HepG2 (cell line): ENCODE measurements around the gene MIS18BP1. TPM values are rescaled to one million over a fixed set of nuclear protein-coding genes. Genes with fewer than 3 reads are reported as not detected.
"Not testable (repeated sequence)": the region's sequence is repeated elsewhere in the genome, so short reads cannot be mapped to it uniquely, and the experiment has no call there.

Experiments
- ATAC-seq: fragments of 200-7000 bp; cut with Tn5 transposase; 3 replicates; pipeline ENCODE4 v1.9.1; 2020; ENCODE audit warnings: mild to moderate bottlenecking, moderate library complexity
- BruUV-seq: library from RNA; stranded (reverse); fragments of 400-500 nt; replicated peaks from 2 replicates; lab custom pipeline; 2021; lab: Mats Ljungman, UMichigan
- CTCF ChIA-PET: fragments of 300-600 bp; formaldehyde crosslinking; extraction: SDS; loops from one replicate; lab custom pipeline; 2021; ENCODE audit warnings: low total read pairs, inconsistent platforms, low intra/inter-chr PET ratio; lab: Yijun Ruan, JAX
- POLR2A ChIA-PET: fragments of 350-600 bp; sonication (Branson Sonifier 250); formaldehyde crosslinking; loops from one replicate; lab custom pipeline; 2020; ENCODE audit warnings: antibody characterized with exemption, inconsistent platforms; lab: Yijun Ruan, JAX
- DNase-seq: peaks from one replicate; pipeline ENCODE4 v3.0.0-alpha.2; 2015; ENCODE audit warnings: low spot score
- FAIRE-seq: peaks from 3 replicates; lab custom pipeline; 2011; peaks lifted over from hg19 to GRCh38; lab: Jason Lieb, UNC
- H2AFZ ChIP-seq: one replicate; pipeline ENCODE4 v1.6.1; 2011; ENCODE audit warnings: low read length, inconsistent platforms
- H3K27ac ChIP-seq: fragments of 300-600 bp; 3 replicates; pipeline ENCODE4 v1.8.0; 2011; ENCODE audit warnings: mixed run types, mild to moderate bottlenecking, mixed read lengths, low read length, inconsistent platforms; ENCODE audit not compliant: insufficient read depth; ENCODE audit errors: extremely low read length
- H3K27me3 ChIP-seq, 2 experiments: fragments of 200-600 bp in 1 of 2; 2 replicates in 1 of 2; 3 replicates in 1 of 2; pipeline versions ENCODE4 v1.6.0 to v1.8.0; 2011; ENCODE audit warnings: low read length in 2 of 2, mild to moderate bottlenecking in 2 of 2, moderate library complexity in 2 of 2, inconsistent platforms in 1 of 2; ENCODE audit not compliant: insufficient read depth in 2 of 2, control insufficient read depth in 1 of 2
- H3K36me3 ChIP-seq, 2 experiments: fragments of 200-600 bp in 1 of 2; replicated peaks in 1 of 2; 2 replicates in 1 of 2; 3 replicates in 1 of 2; pipeline versions ENCODE4 v1.5.1 to v1.8.0; 2011; ENCODE audit warnings: low read length in 2 of 2, inconsistent platforms in 1 of 2; ENCODE audit not compliant: insufficient read depth in 2 of 2, control insufficient read depth in 1 of 2
- H3K4me1 ChIP-seq: 2 replicates; pipeline ENCODE4 v1.5.1; 2012; ENCODE audit warnings: low read length, inconsistent platforms; ENCODE audit not compliant: insufficient read depth
- H3K4me2 ChIP-seq: 2 replicates; pipeline ENCODE4 v1.6.0; 2011; ENCODE audit warnings: low read depth, low read length, inconsistent platforms
- H3K4me3 ChIP-seq, 3 experiments: fragments of 200-600 bp in 1 of 3; sonication (generic), shearing (Covaris generic) in 1 of 3; replicated peaks in 1 of 3; 2 replicates each; pipeline ENCODE4 v1.5.1; 2011 to 2016; ENCODE audit warnings: low read length in 3 of 3, inconsistent platforms in 2 of 3, low read depth in 2 of 3, mild to moderate bottlenecking in 2 of 3, control low read depth in 1 of 3, mixed read lengths in 1 of 3; ENCODE audit not compliant: insufficient read depth in 1 of 3
- H3K79me2 ChIP-seq: one replicate; pipeline ENCODE4 v1.6.1; 2011; ENCODE audit warnings: low read length, inconsistent platforms; ENCODE audit not compliant: insufficient read depth
- H3K9ac ChIP-seq: 2 replicates; pipeline ENCODE4 v1.6.0; 2011; ENCODE audit warnings: mild to moderate bottlenecking, low read depth, low read length, inconsistent platforms; ENCODE audit not compliant: insufficient read depth
- H3K9me3 ChIP-seq: 2 replicates; pipeline ENCODE4 v1.5.1; 2012; ENCODE audit warnings: mild to moderate bottlenecking, low read length
- H4K20me1 ChIP-seq: 2 replicates; pipeline ENCODE4 v1.6.0; 2011; ENCODE audit warnings: inconsistent platforms, mild to moderate bottlenecking, low read length, moderate library complexity; ENCODE audit not compliant: insufficient read depth
- GRHL1 ChIP-seq: sonication (generic); formaldehyde crosslinking; conservative IDR thresholded peaks from 2 replicates; pipeline ENCODE4 v1.8.0; 2022; ENCODE audit warnings: missing genetic modification reagents
- SMC3 ChIP-seq: IDR thresholded peaks from 2 replicates; pipeline ENCODE4 v1.6.1; 2011; ENCODE audit warnings: low read length, improper control_type of control experiment
- ZNF337 ChIP-seq: sonication (generic); formaldehyde crosslinking; IDR thresholded peaks from 2 replicates; pipeline ENCODE4 v1.5.1; 2020; ENCODE audit warnings: missing genetic modification reagents, low read depth, mild to moderate bottlenecking, borderline replicate concordance
- ZNF788 ChIP-seq: sonication (generic); formaldehyde crosslinking; IDR thresholded peaks from 2 replicates; pipeline ENCODE4 v1.5.0; 2020; ENCODE audit warnings: mild to moderate bottlenecking, missing genetic modification reagents, borderline replicate concordance
- WGBS: methylation state at CpG from one replicate; pipeline ENCODE4 v1.1.6; 2017; ENCODE audit warnings: low lambda C conversion rate; 5-methylcytosine and 5-hydroxymethylcytosine counted together
- in situ Hi-C: cut with HindIII; loops from 2 replicates; pipeline ENCODE4 v1.10.0; 2017; ENCODE audit warnings: low pct_unique_long_range_greater_than_20kb; ENCODE audit not compliant: extremely low pct_ligation_motif_present
- intact Hi-C: fragments of 100-400 bp; cut with micrococcal nuclease; formaldehyde crosslinking; loops from one replicate; pipeline ENCODE4 v1.10.0; 2022; ENCODE audit not compliant: unreplicated experiment
- polyA plus RNA-seq, 8 experiments: library from polyadenylated mRNA; depleted of rRNA in 3 of 8; stranded (reverse) in 7 of 8; unstranded in 1 of 8; fragments of >200 nt; fragmentation: Illumina TruSeq in 4 of 8; extraction: Trizol in 4 of 8; gene quantifications; 2 replicates each; pipeline versions ENCODE4 v1.2.1 to v1.2.3, GENCODE V29; 2011 to 2016; ENCODE audit warnings: low read depth in 4 of 8, missing spikeins in 1 of 8, mixed read lengths in 1 of 8; ENCODE audit not compliant: insufficient read depth in 1 of 8
- total RNA-seq, 5 experiments: library from RNA; depleted of rRNA; stranded (reverse); fragments of >200 nt; fragmentation: Illumina TruSeq; extraction: Trizol; gene quantifications; 2 replicates each; pipeline ENCODE4 v1.2.3, GENCODE V29; 2016; ENCODE audit warnings: low read depth in 1 of 5

The MIS18BP1 gene
- total and polyA plus RNA-seq, 2 of the 13 experiments (the other 11 are each of a cell fraction or from before 2014, with no cell fraction given), result 9.5 to 36.4 TPM

- TF ChIP-seq GRHL1 (no peak), SMC3 (no peak)
Observed at GRCh38 chr14:45287610-45288009, 34.6 kb upstream of the MIS18BP1 start (continued).

- no peak for ATAC-seq
- H3K4me3 ChIP-seq, result no peak overlapping the region
- WGBS, result 23% methylated on average over 2 of the region's 2 CpGs
- TF ChIP-seq ZNF337 (CRISPR knock-in tag), result no peak
- TF ChIP-seq ZNF788, result no peak
- TF ChIP-seq, all 625 proteins: peak for 0
- no peak overlapping the region for H3K9ac ChIP-seq
- DNase-seq (no peak), FAIRE-seq (no peak)
- no peak overlapping the region for H3K27ac ChIP-seq
- H3K36me3 ChIP-seq, result no peaks in the 10 kb centered on the region
- BruUV-seq, result no TSS peak
- POLR2A ChIA-PET, result no interaction called here
- no peaks in the 10 kb centered on the region for H3K4me1 ChIP-seq
- CTCF ChIA-PET, result no interaction called here
- peaks cover 6% of the 10 kb centered on the region for H3K9me3 ChIP-seq
- H3K4me2 ChIP-seq, result no peak overlapping the region
- no peaks in the 10 kb centered on the region for H3K79me2 ChIP-seq
- in situ Hi-C loops, result no loop called here
- no peaks in the 10 kb centered on the region for H3K27me3 ChIP-seq
- H2AFZ ChIP-seq, result no peak overlapping the region
- intact Hi-C loops, result loop anchor here (10.0 kb wide), 1 partner anchor 240 kb away; no protein-coding TSS in a partner anchor
- H4K20me1 ChIP-seq, result no peaks in the 10 kb centered on the region
Observed at GRCh38 chr14:45284802-45285201, 31.8 kb upstream of the MIS18BP1 start.

GRCh38 chr14:45281731-45282400 lies 28.9 kb upstream of the MIS18BP1 start:
- intact Hi-C loops, result loop anchor here (10.0 kb wide), 1 partner anchor 243 kb away; no protein-coding TSS in a partner anchor
- H3K9ac ChIP-seq, FAIRE-seq, H3K27ac ChIP-seq, H3K27me3 ChIP-seq, CTCF ChIA-PET, BruUV-seq, POLR2A ChIA-PET, H4K20me1 ChIP-seq, H2AFZ ChIP-seq, in situ Hi-C loops, H3K4me3 ChIP-seq, DNase-seq, ATAC-seq, H3K79me2 ChIP-seq, H3K36me3 ChIP-seq, H3K4me2 ChIP-seq, H3K4me1 ChIP-seq, H3K9me3 ChIP-seq: not testable (repeated sequence)
- 42% methylated on average over 12 of the region's 12 CpGs for WGBS
